ENCODE measurements around the gene FANK1. TPM values are rescaled to one million over a fixed set of nuclear protein-coding genes. Genes with fewer than 3 reads are reported as not detected.

Gene FANK1
- total RNA-seq, 1 donor from 2014 or later = 0.51 TPM

DNA sequence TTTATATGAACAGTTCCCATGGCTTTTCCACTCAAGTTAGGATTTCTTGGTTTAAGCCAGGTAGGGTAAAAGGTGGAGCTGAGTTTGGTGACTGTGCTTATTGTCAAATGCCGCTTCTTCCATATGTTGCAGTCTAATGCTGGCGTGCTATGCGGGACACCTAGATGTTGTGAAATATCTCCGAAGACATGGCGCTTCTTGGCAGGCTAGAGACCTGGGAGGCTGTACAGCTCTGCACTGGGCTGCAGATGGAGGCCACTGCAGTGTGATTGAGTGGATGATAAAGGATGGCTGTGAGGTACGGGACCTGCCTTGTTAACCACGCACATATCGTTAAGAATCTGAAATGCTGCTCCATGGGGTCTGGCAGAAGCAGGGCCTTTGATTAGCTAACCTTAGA is 108.4 kb downstream of the FANK1 start:
- ATAC-seq = no peak
- intact Hi-C loops (cut with DNase I) = no loop called here
- no peak for DNase-seq (ENCODE audit: missing footprints)

DNA sequence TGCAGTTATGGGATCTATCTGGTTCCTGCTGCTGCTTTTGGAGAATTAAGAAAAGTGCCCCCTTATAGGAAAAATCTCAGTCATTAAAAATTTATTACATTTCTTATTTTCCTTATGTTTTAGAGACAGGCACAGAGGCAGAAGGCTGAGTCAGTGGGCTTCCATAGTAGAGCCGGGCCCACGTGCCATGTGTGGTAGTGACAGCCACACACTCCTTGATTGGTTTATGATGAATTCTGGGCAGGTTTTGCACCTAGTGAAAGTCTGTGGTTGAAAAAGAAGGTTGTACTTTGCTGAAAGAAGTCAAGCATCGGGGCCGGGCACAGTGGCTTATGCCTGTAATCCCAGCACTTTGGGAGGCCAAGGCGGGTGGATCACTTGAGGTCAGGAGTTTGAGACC is 109.9 kb downstream of the FANK1 start:
- intact Hi-C loops (cut with DNase I) = no loop called here
- ATAC-seq = no peak
- DNase-seq (ENCODE audit: missing footprints) = no peak

DNA sequence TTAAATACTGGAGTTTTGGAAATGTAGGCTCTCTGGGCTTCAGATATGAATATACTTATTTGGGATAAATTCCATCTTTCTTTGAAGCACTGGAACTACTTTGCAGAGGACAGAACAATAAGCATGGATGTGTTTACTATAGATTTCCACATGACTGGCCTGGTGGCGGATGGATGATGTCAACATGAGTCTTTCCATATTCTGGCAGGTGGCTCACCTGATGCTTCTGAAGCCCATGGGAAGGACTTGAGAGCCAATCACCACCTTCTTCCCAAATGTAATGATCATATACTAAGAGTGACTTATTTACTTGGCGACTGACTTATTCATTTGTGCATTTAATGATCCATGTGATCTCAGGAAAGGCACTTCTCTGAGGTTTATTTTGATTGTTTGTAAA is 110.5 kb downstream of the FANK1 start:
- DNase-seq (ENCODE audit: missing footprints) (no peak), ATAC-seq (no peak)
- intact Hi-C loops (cut with DNase I) = no loop called here

DNA sequence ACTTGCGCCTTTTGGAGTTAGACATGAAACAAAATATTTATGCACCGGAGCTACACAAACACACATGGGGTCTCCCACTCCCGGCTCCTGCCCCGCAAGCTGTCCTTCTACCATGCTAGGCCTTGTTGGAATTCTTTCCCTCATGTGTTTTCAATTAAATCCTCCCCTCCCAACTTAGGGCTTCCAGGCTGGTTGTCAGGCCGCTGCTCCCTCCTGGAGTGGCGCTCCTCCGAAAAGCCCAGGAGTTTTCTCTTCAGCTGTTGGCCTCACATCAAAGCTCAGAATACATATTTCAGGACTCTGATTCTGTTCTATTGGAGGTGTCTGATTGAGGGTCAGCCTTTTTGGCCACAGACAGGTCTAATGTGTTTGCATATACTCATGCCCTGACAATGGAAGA is 113.3 kb downstream of the FANK1 start:
- no peak for ATAC-seq
- DNase-seq (ENCODE audit: missing footprints) = no peak
- intact Hi-C loops (cut with DNase I) = no loop called here

DNA sequence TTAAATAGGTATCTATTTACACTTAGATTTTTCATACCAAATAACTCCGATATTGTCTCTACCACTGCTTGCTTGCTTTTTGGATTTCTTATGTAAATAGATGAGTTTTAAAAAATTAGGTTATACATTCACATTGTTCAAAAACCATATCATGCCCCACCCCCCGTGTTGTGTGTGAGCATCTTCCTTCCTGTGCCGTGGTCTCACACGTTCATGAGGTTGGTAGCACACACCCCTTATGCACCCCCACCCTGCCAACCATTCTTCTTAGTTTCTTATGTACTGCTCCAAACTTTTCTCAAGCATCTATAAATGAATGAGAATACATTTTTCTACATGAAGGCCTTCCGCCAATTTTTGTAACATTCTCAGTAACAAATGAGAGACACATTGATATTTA is 115.6 kb downstream of the FANK1 start:
- intact Hi-C loops (cut with DNase I) = no loop called here
- ATAC-seq (no peak), DNase-seq (ENCODE audit: missing footprints) (no peak)

DNA sequence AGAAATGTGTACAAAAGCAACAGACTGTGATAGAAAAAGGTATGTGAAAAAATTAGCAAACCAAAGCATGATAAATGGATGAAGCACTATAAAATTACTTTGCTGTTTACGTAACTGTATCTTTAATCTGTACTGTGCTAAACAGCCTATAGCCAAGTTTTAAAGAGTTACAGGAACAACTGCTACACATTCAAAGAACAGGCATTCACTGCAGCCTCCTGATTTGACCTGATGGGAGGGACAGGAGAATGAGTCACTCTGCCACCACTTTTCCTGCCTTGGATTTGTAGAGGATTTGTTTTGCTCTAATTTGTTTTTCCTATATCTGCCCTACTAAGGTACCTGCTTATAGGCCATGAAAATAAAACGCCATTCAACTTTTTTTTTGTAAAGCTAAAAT is 116.1 kb downstream of the FANK1 start:
- intact Hi-C loops (cut with DNase I) = no loop called here
- ATAC-seq = no peak
- DNase-seq (ENCODE audit: missing footprints) = no peak

DNA sequence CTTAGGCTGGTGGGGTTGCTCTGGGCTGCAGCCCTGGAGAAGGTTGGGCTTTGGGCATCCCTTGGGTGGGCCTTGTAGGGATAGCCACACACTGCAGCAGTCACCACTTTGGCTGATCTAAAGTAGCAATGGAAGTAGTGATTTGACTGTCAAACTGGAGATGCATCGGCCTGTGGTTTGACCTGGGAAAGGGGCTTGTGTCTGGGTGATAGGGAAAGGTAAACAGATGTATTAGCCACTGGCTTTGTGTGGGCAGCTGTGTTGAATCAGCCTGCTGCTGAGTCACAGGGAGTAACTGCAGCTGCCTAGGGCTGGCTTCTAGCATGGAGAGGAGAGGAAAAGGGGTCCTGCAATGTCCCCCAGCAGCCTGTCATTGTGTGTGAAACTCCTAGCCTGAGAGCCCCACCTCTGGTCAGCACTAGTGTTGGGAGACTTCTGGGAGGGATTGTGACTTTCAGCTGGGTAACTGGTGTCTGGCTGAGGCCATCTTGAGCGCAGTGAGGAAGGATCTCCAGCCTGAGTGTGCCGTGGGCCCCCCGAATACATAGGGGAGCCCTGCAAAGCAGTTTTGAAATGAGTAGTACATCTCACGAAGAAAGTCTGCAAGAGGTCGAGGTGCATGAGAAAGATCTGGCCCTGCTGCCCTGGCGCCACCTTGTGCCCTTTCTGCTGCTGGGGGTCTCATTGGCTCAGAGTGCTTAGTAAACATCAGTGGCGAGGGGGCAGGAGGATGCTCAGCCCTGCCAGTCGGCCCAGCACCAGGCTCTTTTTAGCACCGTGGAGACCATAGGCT is 117.3 kb downstream of the FANK1 start:
- intact Hi-C loops (cut with DNase I) = no loop called here
- ATAC-seq = no peak
- DNase-seq (ENCODE audit: missing footprints) = no peak

DNA sequence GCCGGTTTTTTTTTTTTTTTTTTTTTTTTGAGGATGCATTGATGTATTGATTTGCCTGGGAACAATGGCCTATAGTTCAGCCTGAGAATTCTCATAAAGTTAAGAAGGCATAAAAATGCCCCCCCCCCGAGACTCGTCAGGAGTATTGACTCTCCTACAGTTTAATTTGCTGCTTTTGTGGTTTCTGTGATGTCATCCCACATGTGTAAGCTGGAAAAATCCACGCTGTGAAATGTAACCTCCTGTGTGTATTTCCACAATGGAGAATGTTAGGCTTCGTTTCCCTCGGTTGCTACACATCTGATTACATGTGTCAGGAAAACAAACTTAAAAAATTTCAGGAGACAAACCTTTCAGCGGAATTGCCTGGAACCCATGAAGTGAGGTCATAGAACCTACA is 117.9 kb downstream of the FANK1 start:
- no peak for DNase-seq (ENCODE audit: missing footprints)
- intact Hi-C loops (cut with DNase I) = no loop called here
- ATAC-seq = no peak

DNA sequence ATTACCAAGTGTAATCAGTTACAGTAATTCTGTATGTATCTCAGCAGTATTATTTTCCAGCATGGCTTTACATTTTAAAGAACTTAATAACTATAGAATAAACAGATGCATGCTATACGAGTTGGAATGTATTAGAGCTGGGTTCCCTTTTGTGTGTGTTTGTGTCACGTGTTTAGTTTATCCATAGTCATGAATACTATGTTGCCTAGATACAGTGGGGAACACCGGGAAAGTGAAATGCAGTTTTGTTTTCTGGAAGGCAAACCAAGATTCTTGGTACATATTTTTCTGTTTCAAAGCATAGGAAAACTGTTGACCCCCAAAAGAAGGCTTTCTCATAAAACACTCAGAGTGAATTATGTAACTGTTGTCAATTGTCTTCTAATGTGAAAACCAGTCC is 119.0 kb downstream of the FANK1 start:
- DNase-seq (ENCODE audit: missing footprints) (no peak), ATAC-seq (no peak)
- intact Hi-C loops (cut with DNase I) = no loop called here

DNA sequence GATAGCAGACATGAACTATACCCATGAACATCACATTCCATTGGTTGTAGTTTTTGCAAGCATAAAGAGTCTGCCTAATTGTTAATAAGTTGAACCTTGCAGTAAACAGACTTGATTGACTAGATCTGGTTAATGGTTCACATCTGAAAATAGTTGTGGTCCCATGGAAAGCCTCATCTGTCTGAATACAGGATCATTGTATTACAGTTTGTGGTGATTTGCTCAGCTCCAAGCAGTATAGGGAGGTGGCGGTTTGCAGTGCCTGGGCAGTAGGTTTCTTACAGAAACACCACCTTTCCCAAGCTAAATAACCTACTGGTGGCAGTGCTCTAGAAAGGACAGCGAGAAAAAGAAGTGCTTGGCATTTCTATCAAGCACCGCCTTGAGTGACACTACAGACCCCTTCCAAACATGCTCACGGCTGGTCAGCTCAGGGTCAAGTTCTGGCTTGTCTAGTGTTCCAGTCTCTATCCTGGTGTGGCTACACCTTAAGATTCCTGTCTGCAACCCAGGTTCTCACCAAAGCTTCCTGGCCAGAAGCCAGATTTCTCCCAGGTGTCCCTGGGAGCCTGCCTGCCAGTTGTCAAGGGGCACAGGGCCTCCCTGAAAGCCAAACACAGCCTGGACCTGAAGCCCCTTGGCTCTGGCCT is 119.9 kb downstream of the FANK1 start:
- ATAC-seq (no peak), DNase-seq (ENCODE audit: missing footprints) (no peak)

DNA sequence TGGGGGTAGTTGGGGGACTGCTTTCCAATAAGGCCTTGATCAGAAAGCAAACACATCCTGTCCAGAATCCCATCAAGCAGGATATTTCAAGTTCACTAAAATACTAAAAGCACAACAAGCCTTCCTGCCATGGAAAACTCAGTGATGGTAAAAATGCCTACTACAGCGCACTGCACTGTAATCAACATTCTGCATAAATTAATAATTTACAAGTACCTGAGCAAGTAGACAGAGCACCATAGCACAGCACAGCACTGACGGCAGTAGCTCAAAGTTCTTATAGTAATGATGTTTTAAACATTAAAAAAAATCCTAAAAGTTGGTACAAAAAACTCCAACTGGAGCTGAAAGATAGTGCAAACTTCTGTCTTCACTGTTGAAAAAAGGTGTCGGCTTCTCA is 120.5 kb downstream of the FANK1 start:
- intact Hi-C loops (cut with DNase I) = no loop called here
- DNase-seq (ENCODE audit: missing footprints) (no peak), ATAC-seq (no peak)

More for the DNA sequence above, 119.9 kb downstream of the FANK1 start:
- intact Hi-C loops (cut with DNase I) = no loop called here

DNA sequence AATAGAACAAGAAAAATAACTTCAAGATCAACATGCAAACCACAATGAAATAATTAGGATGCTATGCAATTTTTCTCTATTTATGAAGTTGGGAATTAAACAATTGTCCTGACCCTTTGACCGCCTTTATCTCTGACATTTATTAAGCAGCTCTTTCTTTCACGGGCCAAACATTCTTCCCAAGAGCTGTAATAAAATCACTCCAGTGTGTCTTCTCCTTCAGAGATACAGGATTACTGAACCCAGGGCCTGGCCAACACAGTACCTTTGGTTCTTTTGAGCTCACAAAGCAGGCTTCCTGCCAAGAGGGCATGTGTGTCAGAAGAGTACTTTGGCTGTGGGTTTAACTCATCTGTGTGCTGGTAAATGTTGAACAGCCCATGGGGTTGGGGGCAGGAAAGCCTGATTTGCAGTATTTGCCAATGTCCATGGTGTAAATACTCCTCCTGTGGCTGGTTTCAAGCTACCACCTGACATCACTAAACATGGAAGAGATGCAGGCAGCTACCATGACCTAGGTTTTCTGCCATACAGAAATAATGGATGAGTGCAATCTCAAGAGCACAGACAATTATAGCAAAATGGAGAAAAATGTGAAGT is 121.7 kb downstream of the FANK1 start:
- intact Hi-C loops (cut with DNase I) = no loop called here
- ATAC-seq (no peak), DNase-seq (ENCODE audit: missing footprints) (no peak)

DNA sequence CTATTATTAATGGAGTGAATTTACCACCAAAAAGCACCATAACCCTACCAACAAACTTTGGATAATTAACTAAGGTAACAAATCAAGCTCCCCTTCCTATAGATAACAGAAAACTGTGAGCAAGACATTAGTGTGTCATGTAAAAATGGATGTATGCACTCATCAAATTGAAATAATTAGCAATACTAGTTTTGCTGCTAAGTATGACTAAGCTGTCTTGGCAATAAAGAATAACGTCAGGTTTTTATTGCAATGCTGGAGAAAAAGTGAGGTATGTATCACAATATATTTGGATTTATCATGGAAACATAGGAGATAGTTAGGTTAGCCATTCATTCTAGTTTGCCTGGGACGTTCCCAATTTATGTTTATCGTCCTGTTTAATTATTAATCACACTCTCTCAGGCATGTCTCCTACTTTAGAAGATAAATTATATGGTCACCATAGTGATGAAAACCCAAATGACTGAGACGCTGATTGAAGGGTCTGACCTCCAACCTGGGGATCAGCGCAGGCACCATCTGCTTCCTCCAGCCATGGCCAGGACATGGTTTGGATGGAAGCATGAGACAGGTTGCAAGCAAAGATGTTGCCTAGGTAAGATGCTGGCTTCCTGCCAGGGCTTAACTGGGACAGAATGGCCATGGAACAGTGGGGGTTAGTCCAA is 125.6 kb downstream of the FANK1 start:
- ATAC-seq = no peak
- no peak for DNase-seq (ENCODE audit: missing footprints)
- intact Hi-C loops (cut with DNase I) = no loop called here

DNA sequence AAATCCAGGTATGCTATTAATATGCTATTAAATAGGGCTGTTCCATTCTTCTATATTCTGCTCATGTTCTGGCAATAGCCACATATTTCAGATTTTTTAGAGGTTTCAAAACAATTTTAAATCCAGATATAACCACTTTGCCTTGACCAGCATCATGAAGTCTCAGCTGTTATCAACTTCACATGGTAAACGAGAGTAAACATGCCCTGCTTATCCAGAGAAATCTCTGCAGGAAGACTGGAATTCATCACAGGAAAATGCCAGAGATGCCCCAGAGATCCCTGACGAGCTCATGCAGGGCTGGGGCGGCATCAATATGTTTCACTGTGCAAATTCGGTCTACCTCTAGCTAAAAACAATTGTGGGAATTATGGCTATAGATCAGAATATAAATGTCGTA is 126.5 kb downstream of the FANK1 start:
- intact Hi-C loops (cut with DNase I) = no loop called here
- no peak for DNase-seq (ENCODE audit: missing footprints)
- ATAC-seq = no peak

DNA sequence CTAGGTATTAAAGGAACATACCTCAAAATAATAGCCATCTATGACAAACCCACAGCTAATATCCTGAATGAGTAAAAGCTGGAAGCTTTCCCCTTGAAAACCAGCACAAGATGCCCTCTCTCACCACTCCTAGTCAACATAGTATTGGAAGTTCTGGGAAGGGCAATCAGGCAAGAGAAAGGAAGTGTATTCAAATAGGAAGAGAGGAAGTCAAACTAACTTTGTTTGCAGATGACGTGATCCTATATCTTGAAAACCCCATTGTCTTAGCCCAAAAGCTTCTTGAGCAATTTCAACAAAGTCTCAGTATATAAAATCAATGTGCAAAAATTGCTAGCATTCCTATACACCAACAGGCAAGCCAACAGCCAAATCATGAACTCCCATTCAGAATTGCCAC is 131.3 kb downstream of the FANK1 start:
- no peak for DNase-seq (ENCODE audit: missing footprints)
- no peak for ATAC-seq
- intact Hi-C loops (cut with DNase I) = no loop called here

DNA sequence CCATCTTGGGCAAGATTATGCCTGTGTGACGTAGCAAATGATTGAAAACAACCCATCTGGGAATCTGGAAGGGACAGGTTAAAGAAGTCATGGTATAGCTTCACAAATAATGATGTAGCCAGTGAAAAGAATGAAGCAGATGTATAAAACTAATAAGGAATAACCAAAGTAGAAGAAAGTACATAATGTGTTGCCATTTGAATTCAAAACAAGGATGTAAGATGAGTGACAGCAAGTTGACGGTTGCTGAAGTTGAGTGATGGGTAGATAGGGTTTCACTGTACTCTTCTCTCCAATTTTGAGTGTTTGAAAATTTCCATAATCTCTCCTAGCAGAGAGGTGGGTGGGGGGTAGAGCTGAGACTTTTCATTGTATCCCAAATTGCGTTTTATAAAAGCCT is 133.6 kb downstream of the FANK1 start:
- DNase-seq (ENCODE audit: missing footprints) (no peak), ATAC-seq (no peak)
- intact Hi-C loops (cut with DNase I) = no loop called here

DNA sequence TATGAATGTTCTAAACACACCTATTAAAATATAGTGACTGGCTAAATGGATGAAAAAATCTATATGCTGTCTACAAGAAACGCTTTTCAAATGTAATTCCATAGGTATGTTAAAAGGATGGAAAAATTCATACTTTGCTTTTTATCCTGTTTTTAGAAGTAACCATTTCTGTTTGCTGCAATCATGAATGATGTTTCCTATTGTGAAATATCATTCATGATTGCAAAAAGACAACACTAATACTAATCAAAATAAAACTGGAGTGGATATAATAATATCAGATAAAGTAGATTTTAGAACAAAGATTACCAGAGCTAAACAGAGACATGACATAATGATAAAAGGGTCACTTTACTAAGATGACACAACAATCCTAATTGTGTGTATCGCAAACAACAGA is 138.2 kb downstream of the FANK1 start:
- intact Hi-C loops (cut with DNase I) = no loop called here
- no peak for ATAC-seq
- DNase-seq (ENCODE audit: missing footprints) = no peak

DNA sequence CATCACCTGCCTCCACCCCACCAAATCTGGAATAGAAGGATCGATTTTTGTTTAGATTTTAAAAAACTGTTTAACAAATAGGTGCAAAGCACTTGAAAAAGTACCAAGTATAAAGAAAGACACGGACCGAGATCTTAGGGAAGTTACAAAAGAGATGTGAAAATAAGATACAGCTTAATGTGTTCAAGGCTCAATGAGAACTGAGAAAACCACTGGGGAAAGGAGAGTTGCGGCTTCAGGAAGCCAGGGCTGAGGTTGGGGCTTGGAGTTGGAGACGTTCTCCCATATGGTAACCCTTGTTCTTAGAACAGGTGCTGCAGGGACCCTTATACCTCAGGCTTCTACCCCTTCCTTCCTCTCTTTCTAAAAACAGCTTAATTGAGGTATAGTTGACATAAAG is 140.2 kb downstream of the FANK1 start:
- no peak for ATAC-seq
- DNase-seq (ENCODE audit: missing footprints) = no peak

DNA sequence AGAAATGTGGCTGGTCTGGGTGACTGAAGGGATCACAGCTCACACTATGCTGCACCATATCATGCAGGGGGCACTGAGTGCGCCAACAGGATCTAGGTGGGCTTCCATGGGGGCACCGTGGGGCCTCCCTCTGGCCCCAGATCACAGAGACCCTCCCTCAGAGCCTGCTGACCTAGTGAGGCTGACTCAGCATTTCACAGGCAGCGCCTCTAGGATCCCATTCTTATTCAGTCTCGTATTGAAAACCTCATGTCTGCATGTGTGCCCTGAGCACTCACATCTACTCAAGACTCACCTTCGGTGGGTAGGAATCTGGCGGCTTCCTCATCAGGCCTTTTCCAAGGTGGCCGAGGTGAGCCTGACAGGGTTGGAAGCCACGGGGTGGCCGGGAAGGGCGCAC is 141.6 kb downstream of the FANK1 start:
- DNase-seq (ENCODE audit: missing footprints) (no peak), ATAC-seq (no peak)
- intact Hi-C loops (cut with DNase I) = no loop called here

More for the DNA sequence above, 140.2 kb downstream of the FANK1 start:
- intact Hi-C loops (cut with DNase I) = no loop called here

DNA sequence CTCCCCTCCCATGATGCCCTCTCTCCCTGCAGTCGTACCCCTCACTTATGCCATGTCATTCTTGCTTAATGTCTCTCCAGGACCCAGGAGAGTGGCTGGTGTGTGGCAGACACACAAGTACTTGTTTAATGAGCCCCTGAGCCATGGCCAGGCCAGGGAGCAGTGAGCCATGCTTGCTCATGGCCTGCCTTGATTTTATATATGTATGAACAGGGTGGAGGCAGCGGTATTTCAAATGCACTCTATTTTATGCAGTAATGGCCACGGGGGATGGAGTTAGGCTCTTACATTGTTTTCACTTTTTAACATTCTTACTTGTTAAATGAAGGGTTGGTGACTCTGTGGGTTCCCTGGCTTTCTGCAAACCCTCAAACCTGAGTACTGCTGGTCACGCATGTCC is 144.8 kb downstream of the FANK1 start:
- DNase-seq (ENCODE audit: missing footprints) = no peak
- intact Hi-C loops (cut with DNase I) = no loop called here
- ATAC-seq = no peak
